ENCODE results near the gene ATG2B.

ATG2B gene

GRCh38 chr14:96269359-96269710, 93.8 kb downstream of the ATG2B start:
- peaks cover 0 to 5% of the 10 kb centered on the region in 2 donors for H3K9me3 ChIP-seq (ENCODE audit: control insufficient read depth in 1 of 2, low read length in 2 of 2)
- no peak overlapping the region for H3K27ac ChIP-seq (ENCODE audit: low read length)
- no peak overlapping the region for H3K4me3 ChIP-seq (ENCODE audit: low read depth in 1 of 2, low read length in 2 of 2)
- no peaks in the 10 kb centered on the region for H3K36me3 ChIP-seq (ENCODE audit: control insufficient read depth in 1 of 2, insufficient read depth in 2 of 2, low read length in 2 of 2)
- no peaks in the 10 kb centered on the region for H3K27me3 ChIP-seq (ENCODE audit: low read depth, low read length)
- H3K4me1 ChIP-seq (ENCODE audit: control insufficient read depth in 1 of 2, insufficient read depth in 2 of 2, low read length in 2 of 2), result peaks cover 0 to 17% of the 10 kb centered on the region in 2 donors

- Histone ChIP-seq H3K27ac (ENCODE audit: low read length) (peak overlapping the region; percentile 61), H3K9me3 (ENCODE audit: control insufficient read depth in 1 of 2, low read length in 2 of 2) (peaks cover 0 to 5% of the 10 kb centered on the region in 2 donors), H3K4me3 (ENCODE audit: low read depth in 1 of 2, low read length in 2 of 2) (no peak overlapping the region), H3K27me3 (ENCODE audit: low read depth, low read length) (no peaks in the 10 kb centered on the region), H3K4me1 (ENCODE audit: control insufficient read depth in 1 of 2, insufficient read depth in 2 of 2, low read length in 2 of 2) (peaks cover 0 to 17% of the 10 kb centered on the region in 2 donors), H3K36me3 (ENCODE audit: control insufficient read depth in 1 of 2, insufficient read depth in 2 of 2, low read length in 2 of 2) (no peaks in the 10 kb centered on the region)
Observed at GRCh38 chr14:96268431-96269358, 94.4 kb downstream of the ATG2B start.

- Histone ChIP-seq H3K36me3 (ENCODE audit: control insufficient read depth in 1 of 2, insufficient read depth in 2 of 2, low read length in 2 of 2) (no peaks in the 10 kb centered on the region), H3K9me3 (ENCODE audit: control insufficient read depth in 1 of 2, low read length in 2 of 2) (peaks cover 0 to 5% of the 10 kb centered on the region in 2 donors), H3K27me3 (ENCODE audit: low read depth, low read length) (no peaks in the 10 kb centered on the region), H3K27ac (ENCODE audit: low read length) (peak overlapping the region; percentile 61), H3K4me1 (ENCODE audit: control insufficient read depth in 1 of 2, insufficient read depth in 2 of 2, low read length in 2 of 2) (peaks cover 0 to 17% of the 10 kb centered on the region in 2 donors), H3K4me3 (ENCODE audit: low read depth in 1 of 2, low read length in 2 of 2) (no peak overlapping the region)
Observed at GRCh38 chr14:96267916-96268315, 95.2 kb downstream of the ATG2B start.

- Histone ChIP-seq H3K27me3 (ENCODE audit: low read depth, low read length) (no peaks in the 10 kb centered on the region), H3K27ac (ENCODE audit: low read length) (no peak overlapping the region)
Observed at GRCh38 chr14:96267336-96267735, 95.8 kb downstream of the ATG2B start.

GRCh38 chr14:96265383-96266095, 97.6 kb downstream of the ATG2B start:
- no peak overlapping the region for H3K4me3 ChIP-seq (ENCODE audit: low read depth in 1 of 2, low read length in 2 of 2)
- peaks cover 6 to 24% of the 10 kb centered on the region in 2 donors for H3K4me1 ChIP-seq (ENCODE audit: control insufficient read depth in 1 of 2, insufficient read depth in 2 of 2, low read length in 2 of 2)
- H3K9me3 ChIP-seq (ENCODE audit: control insufficient read depth in 1 of 2, low read length in 2 of 2), result no peaks in the 10 kb centered on the region
- H3K27me3 ChIP-seq (ENCODE audit: low read depth, low read length), result no peaks in the 10 kb centered on the region
- H3K36me3 ChIP-seq (ENCODE audit: control insufficient read depth in 1 of 2, insufficient read depth in 2 of 2, low read length in 2 of 2), result no peaks in the 10 kb centered on the region
- no peak overlapping the region for H3K27ac ChIP-seq (ENCODE audit: low read length)

More at GRCh38 chr14:96267336-96267735, 95.8 kb downstream of the ATG2B start:
- Histone ChIP-seq H3K36me3 (ENCODE audit: control insufficient read depth in 1 of 2, insufficient read depth in 2 of 2, low read length in 2 of 2) (no peaks in the 10 kb centered on the region), H3K4me1 (ENCODE audit: control insufficient read depth in 1 of 2, insufficient read depth in 2 of 2, low read length in 2 of 2) (peaks cover 0 to 18% of the 10 kb centered on the region in 2 donors), H3K4me3 (ENCODE audit: low read depth in 1 of 2, low read length in 2 of 2) (no peak overlapping the region), H3K9me3 (ENCODE audit: control insufficient read depth in 1 of 2, low read length in 2 of 2) (peaks cover 0 to 5% of the 10 kb centered on the region in 2 donors)

- no peak overlapping the region for H3K4me3 ChIP-seq (ENCODE audit: low read depth in 1 of 2, low read length in 2 of 2)
- H3K36me3 ChIP-seq (ENCODE audit: control insufficient read depth in 1 of 2, insufficient read depth in 2 of 2, low read length in 2 of 2), result no peaks in the 10 kb centered on the region
- H3K27me3 ChIP-seq (ENCODE audit: low read depth, low read length), result no peaks in the 10 kb centered on the region
- H3K27ac ChIP-seq (ENCODE audit: low read length), result no peak overlapping the region
- peaks cover 0 to 1% of the 10 kb centered on the region in 2 donors for H3K9me3 ChIP-seq (ENCODE audit: control insufficient read depth in 1 of 2, low read length in 2 of 2)
- H3K4me1 ChIP-seq (ENCODE audit: control insufficient read depth in 1 of 2, insufficient read depth in 2 of 2, low read length in 2 of 2), result peaks cover 6 to 23% of the 10 kb centered on the region in 2 donors
Observed at GRCh38 chr14:96264853-96265252, 98.3 kb downstream of the ATG2B start.

- Histone ChIP-seq H3K9me3 (ENCODE audit: control insufficient read depth in 1 of 2, low read length in 2 of 2) (peaks cover 0 to 5% of the 10 kb centered on the region in 2 donors), H3K27ac (ENCODE audit: low read length) (no peak overlapping the region), H3K4me1 (ENCODE audit: control insufficient read depth in 1 of 2, insufficient read depth in 2 of 2, low read length in 2 of 2) (peaks cover 6 to 16% of the 10 kb centered on the region in 2 donors), H3K27me3 (ENCODE audit: low read depth, low read length) (no peaks in the 10 kb centered on the region), H3K4me3 (ENCODE audit: low read depth in 1 of 2, low read length in 2 of 2) (no peak overlapping the region), H3K36me3 (ENCODE audit: control insufficient read depth in 1 of 2, insufficient read depth in 2 of 2, low read length in 2 of 2) (no peaks in the 10 kb centered on the region)
Observed at GRCh38 chr14:96264200-96264553, 99.0 kb downstream of the ATG2B start.

GRCh38 chr14:96263347-96264199, 99.6 kb downstream of the ATG2B start:
- no peak overlapping the region for H3K27ac ChIP-seq (ENCODE audit: low read length)
- no peak overlapping the region for H3K4me3 ChIP-seq (ENCODE audit: low read depth in 1 of 2, low read length in 2 of 2)

GRCh38 chr14:96261772-96262655, 101.1 kb downstream of the ATG2B start:
- Histone ChIP-seq H3K27me3 (ENCODE audit: low read depth, low read length) (no peaks in the 10 kb centered on the region), H3K9me3 (ENCODE audit: control insufficient read depth in 1 of 2, low read length in 2 of 2) (peaks cover 0 to 5% of the 10 kb centered on the region in 2 donors), H3K36me3 (ENCODE audit: control insufficient read depth in 1 of 2, insufficient read depth in 2 of 2, low read length in 2 of 2) (no peaks in the 10 kb centered on the region), H3K4me3 (ENCODE audit: low read depth in 1 of 2, low read length in 2 of 2) (no peak overlapping the region), H3K27ac (ENCODE audit: low read length) (no peak overlapping the region), H3K4me1 (ENCODE audit: control insufficient read depth in 1 of 2, insufficient read depth in 2 of 2, low read length in 2 of 2) (peaks cover 6 to 14% of the 10 kb centered on the region in 2 donors)

More at GRCh38 chr14:96263347-96264199, 99.6 kb downstream of the ATG2B start:
- Histone ChIP-seq H3K36me3 (ENCODE audit: control insufficient read depth in 1 of 2, insufficient read depth in 2 of 2, low read length in 2 of 2) (no peaks in the 10 kb centered on the region), H3K9me3 (ENCODE audit: control insufficient read depth in 1 of 2, low read length in 2 of 2) (peaks cover 0 to 5% of the 10 kb centered on the region in 2 donors), H3K4me1 (ENCODE audit: control insufficient read depth in 1 of 2, insufficient read depth in 2 of 2, low read length in 2 of 2) (peaks cover 6 to 14% of the 10 kb centered on the region in 2 donors), H3K27me3 (ENCODE audit: low read depth, low read length) (no peaks in the 10 kb centered on the region)

- Histone ChIP-seq H3K9me3 (ENCODE audit: control insufficient read depth in 1 of 2, low read length in 2 of 2) (peaks cover 0 to 5% of the 10 kb centered on the region in 2 donors), H3K4me3 (ENCODE audit: low read depth in 1 of 2, low read length in 2 of 2) (no peak overlapping the region), H3K27ac (ENCODE audit: low read length) (peak overlapping the region; percentile 40)
Observed at GRCh38 chr14:96261053-96261452, 102.1 kb downstream of the ATG2B start.

More at GRCh38 chr14:96261053-96261452, 102.1 kb downstream of the ATG2B start:
- Histone ChIP-seq H3K36me3 (ENCODE audit: control insufficient read depth in 1 of 2, insufficient read depth in 2 of 2, low read length in 2 of 2) (no peaks in the 10 kb centered on the region), H3K4me1 (ENCODE audit: control insufficient read depth in 1 of 2, insufficient read depth in 2 of 2, low read length in 2 of 2) (peaks cover 6 to 14% of the 10 kb centered on the region in 2 donors), H3K27me3 (ENCODE audit: low read depth, low read length) (no peaks in the 10 kb centered on the region)

All from muscle layer of duodenum (tissue), 2 donors.